H1 (cell line): ENCODE data around the gene PAFAH1B1. TPM values are rescaled to one million over a fixed set of nuclear protein-coding genes. Genes with fewer than 3 reads are reported as not detected.
A peak's percentile ranks its signal among the peaks of the same experiment; 100 is the strongest.

Experiments used
- ATF2 ChIP-seq: IDR thresholded peaks from 2 replicates; pipeline ENCODE4 v1.6.1; 2012; ENCODE audit warnings: low read length, inconsistent platforms
- BCL11A ChIP-seq, 2 experiments: IDR thresholded peaks; one replicate each; pipeline ENCODE4 v1.6.1; 2011; ENCODE audit warnings: low read depth in 2 of 2, low read length in 2 of 2, mild to moderate bottlenecking in 2 of 2
- CBX8 ChIP-seq: fragments of 300-800, 300-1000 bp; sonication (generic); IDR thresholded peaks from 2 replicates; pipeline ENCODE4 v1.7.1; 2016; ENCODE audit warnings: low read depth, low read length, borderline replicate concordance
- CHD2 ChIP-seq: IDR thresholded peaks from 2 replicates; pipeline ENCODE4 v1.6.1; 2012; ENCODE audit warnings: low read length, improper control_type of control experiment
- CTBP2 ChIP-seq: IDR thresholded peaks from 2 replicates; pipeline ENCODE4 v1.7.0; 2011; ENCODE audit warnings: borderline replicate concordance, mild to moderate bottlenecking, moderate library complexity, mixed read lengths, low read length; ENCODE audit not compliant: insufficient read depth, insufficient read length
- EGR1 ChIP-seq: IDR thresholded peaks from 2 replicates; pipeline ENCODE4 v1.6.1; 2011; ENCODE audit warnings: low read depth, low read length, borderline replicate concordance
- GTF2F1 ChIP-seq: IDR thresholded peaks from 2 replicates; pipeline ENCODE4 v1.6.1; 2012; ENCODE audit warnings: low read depth, low read length, improper control_type of control experiment, borderline replicate concordance
- MAX ChIP-seq: IDR thresholded peaks from 2 replicates; pipeline ENCODE4 v1.6.1; 2012; ENCODE audit warnings: inconsistent platforms
- NANOG ChIP-seq: IDR thresholded peaks from 2 replicates; pipeline ENCODE4 v1.6.1; 2011; ENCODE audit warnings: low read length, low read depth, mild to moderate bottlenecking, inconsistent platforms; ENCODE audit not compliant: insufficient read depth, poor library complexity, severe bottlenecking
- POLR2AphosphoS5 ChIP-seq: IDR thresholded peaks from 2 replicates; pipeline ENCODE4 v1.6.1; 2011; ENCODE audit warnings: low read depth, low read length
- POU5F1 ChIP-seq: IDR thresholded peaks from 2 replicates; pipeline ENCODE4 v1.6.1; 2011; ENCODE audit warnings: low read depth, mild to moderate bottlenecking, low read length, moderate library complexity
- RAD21 ChIP-seq, 2 experiments: IDR thresholded peaks in 1 of 2; conservative IDR thresholded peaks in 1 of 2; 2 replicates each; pipeline ENCODE4 v1.6.1; 2011; ENCODE audit warnings: low read depth in 2 of 2, low read length in 2 of 2, improper control_type of control experiment in 1 of 2, inconsistent platforms in 1 of 2, mild to moderate bottlenecking in 1 of 2, moderate library complexity in 1 of 2
- SIN3A ChIP-seq, 2 experiments: IDR thresholded peaks in 1 of 2; conservative IDR thresholded peaks in 1 of 2; 2 replicates each; pipeline ENCODE4 v1.6.1; 2011 to 2012; ENCODE audit warnings: low read length in 2 of 2, improper control_type of control experiment in 1 of 2, low read depth in 1 of 2, mild to moderate bottlenecking in 1 of 2
- SUZ12 ChIP-seq: fragments of 200-600 bp; sonication (generic); IDR thresholded peaks from 2 replicates; pipeline ENCODE4 v1.6.1; 2012; ENCODE audit warnings: mild to moderate bottlenecking, inconsistent platforms, low read length, moderate library complexity, mixed read lengths
- TAF1 ChIP-seq: IDR thresholded peaks from 2 replicates; pipeline ENCODE4 v1.6.1; 2011; ENCODE audit warnings: mild to moderate bottlenecking, low read depth, low read length
- USF2 ChIP-seq: IDR thresholded peaks from 2 replicates; pipeline ENCODE4 v1.6.1; 2011; ENCODE audit warnings: low read length, improper control_type of control experiment
- YY1 ChIP-seq: IDR thresholded peaks from 2 replicates; pipeline ENCODE4 v1.6.1; 2011; ENCODE audit warnings: low read depth, mild to moderate bottlenecking, low read length
- ZNF274 ChIP-seq: IDR thresholded peaks from 2 replicates; pipeline ENCODE4 v1.7.0; 2012; ENCODE audit warnings: low read length, borderline replicate concordance; ENCODE audit errors: extremely low read depth
- polyA plus RNA-seq, 7 experiments: library from polyadenylated mRNA; depleted of rRNA in 3 of 7; stranded (reverse) in 5 of 7; unstranded in 2 of 7; fragments of >200 nt in 5 of 7; fragments of 200-250 nt in 2 of 7; gene quantifications; 1 replicate in 5 of 7; 2 replicates in 1 of 7; 4 replicates in 1 of 7; pipeline versions ENCODE4 v1.2.1 to v1.2.3, GENCODE V29; 2011 to 2013; ENCODE audit warnings: missing spikeins in 2 of 7, mixed read lengths in 2 of 7
- total RNA-seq: library from RNA; stranded (reverse); fragmentation: NEBNext Ultra II Directional; extraction: Animal tissue kit (Norgen Biotek cat#: 25700); gene quantifications from 2 replicates; pipeline ENCODE4 v1.2.1, GENCODE V29; 2021

The PAFAH1B1 gene
- total and polyA plus RNA-seq, 2 of the 8 experiments (the other 6 are each of a cell fraction or from before 2014, with no cell fraction given), result 42.0 to 152 TPM

- TF ChIP-seq TAF1, result peak; percentile 75
- TF ChIP-seq EGR1, result no peak
- TF ChIP-seq ZNF274, result no peak
- TF ChIP-seq CHD2, result no peak
- TF ChIP-seq USF2, result no peak
- TF ChIP-seq RAD21 (IDR thresholded peaks at IDR 0.05 in 1 of 2, conservative IDR thresholded peaks at IDR 0.05 in 1 of 2; ENCODE audit: low read depth in 2 of 2, low read length in 2 of 2), result no peak
- 0 out of 4 replicates have a peak, but pooled peaks of 1 of the 2 experiments have one; percentile 32 for TF ChIP-seq SIN3A (conservative IDR thresholded peaks at IDR 0.05 in 1 of 2, IDR thresholded peaks at IDR 0.05 in 1 of 2; ENCODE audit: low read depth in 1 of 2, low read length in 2 of 2)
- TF ChIP-seq POU5F1, result no peak
- no peak for TF ChIP-seq NANOG
- TF ChIP-seq POLR2AphosphoS5, result peak; percentile 75
- TF ChIP-seq ATF2, result no peak
- TF ChIP-seq BCL11A (IDR thresholded peaks at IDR 0.05; ENCODE audit: low read depth in 2 of 2, low read length in 2 of 2), result no peak
- peak; percentile 94 for TF ChIP-seq YY1
- no peak for TF ChIP-seq SUZ12
- TF ChIP-seq GTF2F1, result no peak
- no peak for TF ChIP-seq MAX
- TF ChIP-seq CTBP2, result no peak
- no peak for TF ChIP-seq CBX8
Observed at GRCh38 chr17:2593821-2594721, 617 bp downstream of the PAFAH1B1 start (continued).
